ENCODE measurements around the gene LTF.

DNA sequence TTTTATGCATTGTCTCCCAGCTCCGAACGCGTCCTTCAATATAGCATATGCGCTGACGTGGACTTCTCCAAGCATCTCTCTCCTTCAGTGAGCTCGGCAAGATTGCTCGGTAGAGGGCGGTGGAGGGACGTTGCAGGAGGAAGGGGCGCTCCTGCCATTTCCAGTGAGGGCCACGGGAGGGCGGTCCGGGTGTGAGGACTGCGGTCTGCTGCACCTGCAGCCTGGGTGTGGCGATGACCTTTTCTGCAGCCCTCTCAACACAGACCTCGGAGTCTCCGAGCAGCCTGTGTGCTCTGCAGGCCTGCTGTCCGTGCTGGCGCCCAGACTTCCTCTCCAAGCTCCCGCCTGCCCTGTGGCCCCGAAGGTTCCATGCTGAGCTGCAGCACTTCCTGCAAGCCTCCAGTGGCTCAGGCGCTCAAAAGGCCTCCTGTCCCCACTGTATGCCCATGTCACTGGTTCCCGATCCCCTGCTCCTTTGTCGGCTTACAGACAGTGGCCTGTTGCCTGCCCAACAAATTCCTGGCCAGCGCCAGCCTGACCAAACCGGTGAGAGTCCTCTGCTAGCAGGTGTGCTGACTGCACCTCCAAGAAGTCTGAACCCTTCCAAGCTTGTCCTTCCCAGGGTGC lies 24.1 kb upstream of the LTF start:
- no peak for TF ChIP-seq POLR2A (IDR thresholded peaks at IDR 0.05)
- TF ChIP-seq CTCF (IDR thresholded peaks at IDR 0.05) = peak; percentile 100

Measured in right lobe of liver (tissue), 4 donors.